ENCODE measurements around the gene SAMSN1.

GRCh38 chr21:14474995-14475394 lies 71.1 kb downstream of the SAMSN1 start:
- TF ChIP-seq, protein P1, sequence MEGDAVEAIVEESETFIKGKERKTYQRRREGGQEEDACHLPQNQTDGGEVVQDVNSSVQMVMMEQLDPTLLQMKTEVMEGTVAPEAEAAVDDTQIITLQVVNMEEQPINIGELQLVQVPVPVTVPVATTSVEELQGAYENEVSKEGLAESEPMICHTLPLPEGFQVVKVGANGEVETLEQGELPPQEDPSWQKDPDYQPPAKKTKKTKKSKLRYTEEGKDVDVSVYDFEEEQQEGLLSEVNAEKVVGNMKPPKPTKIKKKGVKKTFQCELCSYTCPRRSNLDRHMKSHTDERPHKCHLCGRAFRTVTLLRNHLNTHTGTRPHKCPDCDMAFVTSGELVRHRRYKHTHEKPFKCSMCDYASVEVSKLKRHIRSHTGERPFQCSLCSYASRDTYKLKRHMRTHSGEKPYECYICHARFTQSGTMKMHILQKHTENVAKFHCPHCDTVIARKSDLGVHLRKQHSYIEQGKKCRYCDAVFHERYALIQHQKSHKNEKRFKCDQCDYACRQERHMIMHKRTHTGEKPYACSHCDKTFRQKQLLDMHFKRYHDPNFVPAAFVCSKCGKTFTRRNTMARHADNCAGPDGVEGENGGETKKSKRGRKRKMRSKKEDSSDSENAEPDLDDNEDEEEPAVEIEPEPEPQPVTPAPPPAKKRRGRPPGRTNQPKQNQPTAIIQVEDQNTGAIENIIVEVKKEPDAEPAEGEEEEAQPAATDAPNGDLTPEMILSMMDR (optimal IDR thresholded peaks at IDR 0.05 in 1 of 3, IDR thresholded peaks at IDR 0.05 in 1 of 3, conservative IDR thresholded peaks at IDR 0.05 in 1 of 3; ENCODE audit: extremely low read depth in 1 of 3, insufficient read depth in 2 of 3, low read length in 3 of 3), result no peak
- no peak for TF ChIP-seq EZH2 (IDR thresholded peaks at IDR 0.05; ENCODE audit: low read length)

All from keratinocyte (primary cell).